ENCODE data around the gene TM9SF4.

DNA sequence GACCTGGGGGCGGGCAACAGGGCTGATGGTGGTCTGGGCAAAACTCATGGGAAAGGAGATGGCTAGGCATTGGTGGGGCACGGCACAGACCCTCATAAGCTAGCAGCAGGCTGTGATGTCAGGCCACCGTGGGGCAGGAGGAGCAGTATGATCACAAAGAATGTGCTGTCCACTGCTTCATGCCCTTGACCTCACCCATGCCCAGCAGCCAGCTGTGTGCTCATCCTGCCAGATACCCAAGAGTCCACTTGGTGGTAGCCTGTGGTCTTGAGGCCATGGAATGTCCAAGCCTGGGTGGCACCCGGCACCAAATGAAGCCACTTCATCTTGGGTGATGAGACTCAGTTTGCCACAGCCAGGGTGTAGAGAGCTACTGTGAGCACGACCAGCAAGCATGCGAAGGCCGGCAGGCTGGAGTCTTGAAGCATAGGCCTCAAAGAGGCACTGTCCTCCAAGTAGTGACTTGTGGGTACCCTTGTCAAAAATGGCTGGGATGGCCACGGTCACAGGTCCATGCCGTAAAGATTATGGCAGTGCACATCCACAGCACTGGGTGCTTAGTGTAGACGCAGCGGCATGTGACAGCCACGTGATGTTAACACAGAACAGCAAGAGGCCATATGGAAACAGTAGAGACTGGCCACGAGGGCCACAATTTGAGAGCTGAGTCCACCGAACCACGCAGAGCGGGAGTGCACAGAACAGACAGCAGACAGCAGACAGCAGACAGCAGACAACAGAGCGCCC, 79.0 kb downstream of the TM9SF4 start:
- TF ChIP-seq, protein P1, sequence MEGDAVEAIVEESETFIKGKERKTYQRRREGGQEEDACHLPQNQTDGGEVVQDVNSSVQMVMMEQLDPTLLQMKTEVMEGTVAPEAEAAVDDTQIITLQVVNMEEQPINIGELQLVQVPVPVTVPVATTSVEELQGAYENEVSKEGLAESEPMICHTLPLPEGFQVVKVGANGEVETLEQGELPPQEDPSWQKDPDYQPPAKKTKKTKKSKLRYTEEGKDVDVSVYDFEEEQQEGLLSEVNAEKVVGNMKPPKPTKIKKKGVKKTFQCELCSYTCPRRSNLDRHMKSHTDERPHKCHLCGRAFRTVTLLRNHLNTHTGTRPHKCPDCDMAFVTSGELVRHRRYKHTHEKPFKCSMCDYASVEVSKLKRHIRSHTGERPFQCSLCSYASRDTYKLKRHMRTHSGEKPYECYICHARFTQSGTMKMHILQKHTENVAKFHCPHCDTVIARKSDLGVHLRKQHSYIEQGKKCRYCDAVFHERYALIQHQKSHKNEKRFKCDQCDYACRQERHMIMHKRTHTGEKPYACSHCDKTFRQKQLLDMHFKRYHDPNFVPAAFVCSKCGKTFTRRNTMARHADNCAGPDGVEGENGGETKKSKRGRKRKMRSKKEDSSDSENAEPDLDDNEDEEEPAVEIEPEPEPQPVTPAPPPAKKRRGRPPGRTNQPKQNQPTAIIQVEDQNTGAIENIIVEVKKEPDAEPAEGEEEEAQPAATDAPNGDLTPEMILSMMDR (IDR thresholded peaks at IDR 0.05), result no peak
- no peak for TF ChIP-seq POLR2A (IDR thresholded peaks at IDR 0.05)
- TF ChIP-seq EP300 (IDR thresholded peaks at IDR 0.05; ENCODE audit: low read depth), result no peak

Data from transverse colon (tissue), 3 donors.